ENCODE results near the gene USH2A. TPM values are rescaled to one million over a fixed set of nuclear protein-coding genes. Genes with fewer than 3 reads are reported as not detected.
"Not testable (repeated sequence)": the region's sequence is repeated elsewhere in the genome, so short reads cannot be mapped to it uniquely, and the experiment has no call there.

USH2A gene
- total RNA-seq, 2 donors from 2014 or later: not detected

GRCh38 chr1:216173376-216173995 lies 249.8 kb downstream of the USH2A start:
- ATAC-seq (replicated peaks in 1 of 2): no peak
- Mint-ChIP-seq H3K36me3 (ENCODE audit: insufficient read depth in 2 of 2) (no peaks in the 10 kb centered on the region), H3K9me3 (peaks cover 0 to 4% of the 10 kb centered on the region in 2 donors), H3K4me3 (no peak overlapping the region), H3K27ac (no peak overlapping the region), H3K27me3 (ENCODE audit: low read depth) (no peaks in the 10 kb centered on the region), H3K4me1 (ENCODE audit: low read depth) (no peaks in the 10 kb centered on the region)
- no peak for DNase-seq

- H3K4me3 Mint-ChIP-seq: no peak overlapping the region
- ATAC-seq (replicated peaks in 1 of 2): no peak
- no peak for DNase-seq
These were observed 253.9 kb downstream of the USH2A start for GRCh38 chr1:216169351-216169750.

GRCh38 chr1:216168546-216168945 lies 254.7 kb downstream of the USH2A start:
- H3K27me3 Mint-ChIP-seq (ENCODE audit: low read depth): no peaks in the 10 kb centered on the region
- DNase-seq (no peak), ATAC-seq (replicated peaks in 1 of 2) (no peak)
- peaks cover 3 to 4% of the 10 kb centered on the region in 2 donors for H3K9me3 Mint-ChIP-seq
- H3K27ac Mint-ChIP-seq: no peak overlapping the region
- H3K36me3 Mint-ChIP-seq (ENCODE audit: insufficient read depth in 2 of 2): no peaks in the 10 kb centered on the region
- H3K4me3 Mint-ChIP-seq: no peak overlapping the region
- no peaks in the 10 kb centered on the region for H3K4me1 Mint-ChIP-seq (ENCODE audit: low read depth)

More at GRCh38 chr1:216169351-216169750, 253.9 kb downstream of the USH2A start:
- H3K9me3 Mint-ChIP-seq: peaks cover 2 to 4% of the 10 kb centered on the region in 2 donors
- H3K4me1 Mint-ChIP-seq (ENCODE audit: low read depth): no peaks in the 10 kb centered on the region
- no peaks in the 10 kb centered on the region for H3K36me3 Mint-ChIP-seq (ENCODE audit: insufficient read depth in 2 of 2)
- no peak overlapping the region for H3K27ac Mint-ChIP-seq
- H3K27me3 Mint-ChIP-seq (ENCODE audit: low read depth): no peaks in the 10 kb centered on the region

GRCh38 chr1:216154063-216154462 lies 269.2 kb downstream of the USH2A start:
- no peak overlapping the region for H3K4me3 Mint-ChIP-seq
- peaks cover 6 to 10% of the 10 kb centered on the region in 2 donors for H3K9me3 Mint-ChIP-seq
- DNase-seq (no peak), ATAC-seq (replicated peaks in 1 of 2) (no peak)
- no peaks in the 10 kb centered on the region for H3K27me3 Mint-ChIP-seq (ENCODE audit: low read depth)
- no peaks in the 10 kb centered on the region for H3K4me1 Mint-ChIP-seq (ENCODE audit: low read depth)
- H3K36me3 Mint-ChIP-seq (ENCODE audit: insufficient read depth in 2 of 2): no peaks in the 10 kb centered on the region
- no peak overlapping the region for H3K27ac Mint-ChIP-seq

GRCh38 chr1:216153130-216153529 lies 270.1 kb downstream of the USH2A start:
- H3K4me3 Mint-ChIP-seq: no peak overlapping the region
- H3K27me3 Mint-ChIP-seq (ENCODE audit: low read depth): no peaks in the 10 kb centered on the region
- ATAC-seq (replicated peaks in 1 of 2) (no peak), DNase-seq (no peak)
- H3K4me1 Mint-ChIP-seq (ENCODE audit: low read depth): no peaks in the 10 kb centered on the region
- peaks cover 10 to 12% of the 10 kb centered on the region in 2 donors for H3K9me3 Mint-ChIP-seq
- no peak overlapping the region for H3K27ac Mint-ChIP-seq
- no peaks in the 10 kb centered on the region for H3K36me3 Mint-ChIP-seq (ENCODE audit: insufficient read depth in 2 of 2)

- not testable (repeated sequence) for DNase-seq; ATAC-seq (replicated peaks in 1 of 2); H3K27me3 Mint-ChIP-seq (ENCODE audit: low read depth); H3K4me3 Mint-ChIP-seq; H3K36me3 Mint-ChIP-seq (ENCODE audit: insufficient read depth in 2 of 2); H3K4me1 Mint-ChIP-seq (ENCODE audit: low read depth); H3K27ac Mint-ChIP-seq
- H3K9me3 Mint-ChIP-seq: peaks cover 7 to 12% of the 10 kb centered on the region in 2 donors
These were observed 277.7 kb downstream of the USH2A start for GRCh38 chr1:216145451-216146018.

- no peaks in the 10 kb centered on the region for H3K4me1 Mint-ChIP-seq (ENCODE audit: low read depth)
- H3K36me3 Mint-ChIP-seq (ENCODE audit: insufficient read depth in 2 of 2): no peaks in the 10 kb centered on the region
- H3K27ac Mint-ChIP-seq: no peak overlapping the region
- ATAC-seq (replicated peaks in 1 of 2): no peak
- H3K4me3 Mint-ChIP-seq: no peak overlapping the region
- H3K27me3 Mint-ChIP-seq (ENCODE audit: low read depth): no peaks in the 10 kb centered on the region
- peaks cover 7 to 12% of the 10 kb centered on the region in 2 donors for H3K9me3 Mint-ChIP-seq
- DNase-seq: no peak
These were observed 278.4 kb downstream of the USH2A start for GRCh38 chr1:216144661-216145450.

- no peak for DNase-seq
- Mint-ChIP-seq H3K27me3 (ENCODE audit: low read depth) (no peaks in the 10 kb centered on the region), H3K9me3 (peaks cover 4 to 8% of the 10 kb centered on the region in 2 donors), H3K36me3 (ENCODE audit: insufficient read depth in 2 of 2) (no peaks in the 10 kb centered on the region), H3K27ac (no peak overlapping the region), H3K4me3 (no peak overlapping the region), H3K4me1 (ENCODE audit: low read depth) (no peaks in the 10 kb centered on the region)
- no peak for ATAC-seq (replicated peaks in 1 of 2)
These were observed 280.3 kb downstream of the USH2A start for GRCh38 chr1:216142921-216143320.

- Mint-ChIP-seq H3K4me1 (ENCODE audit: low read depth) (no peaks in the 10 kb centered on the region), H3K9me3 (peaks cover 5 to 6% of the 10 kb centered on the region in 2 donors), H3K27ac (no peak overlapping the region), H3K36me3 (ENCODE audit: insufficient read depth in 2 of 2) (no peaks in the 10 kb centered on the region), H3K4me3 (no peak overlapping the region), H3K27me3 (ENCODE audit: low read depth) (no peaks in the 10 kb centered on the region)
- ATAC-seq (replicated peaks in 1 of 2) (no peak), DNase-seq (no peak)
These were observed 282.3 kb downstream of the USH2A start for GRCh38 chr1:216140730-216141524.

- Mint-ChIP-seq H3K4me3 (no peak overlapping the region), H3K27ac (no peak overlapping the region), H3K4me1 (ENCODE audit: low read depth) (no peaks in the 10 kb centered on the region), H3K27me3 (ENCODE audit: low read depth) (no peaks in the 10 kb centered on the region), H3K9me3 (peaks cover 0 to 6% of the 10 kb centered on the region in 2 donors), H3K36me3 (ENCODE audit: insufficient read depth in 2 of 2) (no peaks in the 10 kb centered on the region)
- ATAC-seq (replicated peaks in 1 of 2) (no peak), DNase-seq (no peak)
These were observed 299.0 kb downstream of the USH2A start for GRCh38 chr1:216124192-216124781.

GRCh38 chr1:216123446-216124191 lies 299.6 kb downstream of the USH2A start:
- DNase-seq (no peak), ATAC-seq (replicated peaks in 1 of 2) (no peak)
- Mint-ChIP-seq H3K27ac (no peak overlapping the region), H3K9me3 (peaks cover 0 to 6% of the 10 kb centered on the region in 2 donors), H3K4me1 (ENCODE audit: low read depth) (no peaks in the 10 kb centered on the region), H3K4me3 (no peak overlapping the region), H3K36me3 (ENCODE audit: insufficient read depth in 2 of 2) (no peaks in the 10 kb centered on the region), H3K27me3 (ENCODE audit: low read depth) (no peaks in the 10 kb centered on the region)

- H3K36me3 Mint-ChIP-seq (ENCODE audit: insufficient read depth in 2 of 2): no peaks in the 10 kb centered on the region
- H3K4me1 Mint-ChIP-seq (ENCODE audit: low read depth): no peaks in the 10 kb centered on the region
- no peak for ATAC-seq (replicated peaks in 1 of 2)
- DNase-seq: no peak
- H3K4me3 Mint-ChIP-seq: no peak overlapping the region
- peaks cover 0 to 6% of the 10 kb centered on the region in 2 donors for H3K9me3 Mint-ChIP-seq
- H3K27me3 Mint-ChIP-seq (ENCODE audit: low read depth): no peaks in the 10 kb centered on the region
- no peak overlapping the region for H3K27ac Mint-ChIP-seq
These were observed 303.6 kb downstream of the USH2A start for GRCh38 chr1:216119600-216119999.

Measured in activated T-cell treated with anti-CD3 and anti-CD28 coated beads, Interleukin-2, amount 50 U/mL, for 72 hours (primary cell).